Testis (tissue), 3 donors: Measurements from ENCODE around the gene KRT28. TPM values are rescaled to one million over a fixed set of nuclear protein-coding genes. Genes with fewer than 3 reads are reported as not detected.

Experiments
- DNase-seq: peaks from one replicate; pipeline ENCODE4 v3.0.0-alpha.2; 2019
- H3K27ac ChIP-seq, 2 donors: fragments of 200-600 bp; sonication (generic); one replicate each; pipeline ENCODE4 v1.5.1; 2019
- H3K27me3 ChIP-seq: fragments of 200-600 bp; sonication (generic); one replicate; pipeline ENCODE4 v1.5.1; 2019
- H3K36me3 ChIP-seq: fragments of 200-600 bp; sonication (generic); one replicate; pipeline ENCODE4 v1.5.1; 2017; ENCODE audit warnings: low read depth; ENCODE audit errors: missing control alignments
- H3K4me1 ChIP-seq: fragments of 200-600 bp; sonication (generic); one replicate; pipeline ENCODE4 v1.5.1; 2019
- H3K4me3 ChIP-seq, 2 donors: fragments of 200-600 bp; sonication (generic); one replicate each; pipeline ENCODE4 v1.5.1; 2017 to 2019
- H3K9me3 ChIP-seq: fragments of 200-600 bp; sonication (generic); one replicate; pipeline ENCODE4 v1.5.1; 2017
- CTCF ChIP-seq, 3 experiments: fragments of 450-650 bp in 2 of 3; fragments of 200-600 bp in 1 of 3; sonication (generic) in 1 of 3; IDR thresholded peaks; one replicate each; pipeline ENCODE4 v1.5.1; 2016 to 2019; ENCODE audit warnings: antibody characterized with exemption in 3 of 3, mild to moderate bottlenecking in 2 of 3, moderate library complexity in 1 of 3
- POLR2A ChIP-seq: fragments of 450-650 bp; IDR thresholded peaks from one replicate; pipeline ENCODE4 v1.6.1; 2017; ENCODE audit warnings: antibody characterized with exemption, mild to moderate bottlenecking, moderate library complexity
- WGBS, 2 donors: methylation state at CpG; one replicate each; pipeline ENCODE4 v1.1.5; 2018; 5-methylcytosine and 5-hydroxymethylcytosine counted together
- intact Hi-C: fragments of 100-400 bp; cut with DNase I; formaldehyde crosslinking; loops from one replicate; pipeline ENCODE4 v1.15.1; 2023; ENCODE audit warnings: low total_unique reads
- polyA plus RNA-seq: library from polyadenylated mRNA; stranded (reverse); fragments of 350-450 nt; fragmentation: Illumina TruSeq; extraction: RNeasy Lipid Tissue Mini Kit (QIAGEN cat#74804); gene quantifications from one replicate; pipeline ENCODE4 v1.2.3, GENCODE V29; 2014; ENCODE audit warnings: low read depth, low replicate concordance; ENCODE audit not compliant: insufficient read depth
- total RNA-seq, 2 donors: library from RNA; depleted of rRNA; stranded (reverse); fragments of >200 nt; gene quantifications; one replicate each; pipeline ENCODE4 v1.2.3, GENCODE V29; 2016

KRT28 gene
- total and polyA plus RNA-seq, 3 donors from 2014 or later, result 0.37 to 0.87 (median 0.43) TPM

- H3K4me1 ChIP-seq, result peaks cover 19% of the 10 kb centered on the region
- no peak for DNase-seq
- H3K27me3 ChIP-seq, result no peaks in the 10 kb centered on the region
- intact Hi-C loops, result no loop called here
- no peaks in the 10 kb centered on the region for H3K36me3 ChIP-seq
- peak overlapping the region; percentile 34 to 66 for H3K27ac ChIP-seq
- H3K9me3 ChIP-seq, result no peaks in the 10 kb centered on the region
- TF ChIP-seq POLR2A (no peak), CTCF (IDR thresholded peaks at IDR 0.05) (no peak)
- no peak overlapping the region for H3K4me3 ChIP-seq
- 50 to 52% methylated on average over 3 of the region's 3 CpGs for WGBS, 2 donors
Observed at GRCh38 chr17:40832840-40833239, 33.1 kb upstream of the KRT28 start.

GRCh38 chr17:40830085-40830776 is 30.5 kb upstream of the KRT28 start:
- peaks cover 20% of the 10 kb centered on the region for H3K4me1 ChIP-seq
- H3K4me3 ChIP-seq, result no peak overlapping the region
- 76 to 80% methylated on average over 2 of the region's 2 CpGs for WGBS, 2 donors
- DNase-seq, result no peak
- TF ChIP-seq POLR2A (no peak), CTCF (IDR thresholded peaks at IDR 0.05) (no peak)
- H3K36me3 ChIP-seq, result no peaks in the 10 kb centered on the region
- peak overlapping the region in 1 of 2 donors; percentile 74 for H3K27ac ChIP-seq
- intact Hi-C loops, result no loop called here
- H3K27me3 ChIP-seq, result no peaks in the 10 kb centered on the region
- no peaks in the 10 kb centered on the region for H3K9me3 ChIP-seq

GRCh38 chr17:40828454-40829044 is 28.8 kb upstream of the KRT28 start:
- DNase-seq, result no peak
- peak overlapping the region; percentile 63 to 74 for H3K27ac ChIP-seq
- no peaks in the 10 kb centered on the region for H3K36me3 ChIP-seq
- intact Hi-C loops, result no loop called here
- H3K9me3 ChIP-seq, result no peaks in the 10 kb centered on the region
- H3K4me1 ChIP-seq, result peaks cover 20% of the 10 kb centered on the region
- WGBS, 2 donors, result 37 to 54% methylated on average over 4 of the region's 4 CpGs
- TF ChIP-seq CTCF (IDR thresholded peaks at IDR 0.05) (no peak), POLR2A (no peak)
- H3K27me3 ChIP-seq, result no peaks in the 10 kb centered on the region
- H3K4me3 ChIP-seq, result no peak overlapping the region

- Histone ChIP-seq H3K36me3 (no peaks in the 10 kb centered on the region), H3K9me3 (no peaks in the 10 kb centered on the region), H3K4me3 (no peak overlapping the region), H3K27ac (peak overlapping the region; percentile 63 to 74), H3K27me3 (no peaks in the 10 kb centered on the region), H3K4me1 (peaks cover 18% of the 10 kb centered on the region)
- DNase-seq, result no peak
- intact Hi-C loops, result no loop called here
- 66 to 71% methylated on average over 7 of the region's 7 CpGs for WGBS, 2 donors
- no peak for TF ChIP-seq POLR2A
- TF ChIP-seq CTCF (IDR thresholded peaks at IDR 0.05), result no peak
Observed at GRCh38 chr17:40827746-40828453, 28.1 kb upstream of the KRT28 start.
